ENCODE results near the gene DNAH8. TPM values are rescaled to one million over a fixed set of nuclear protein-coding genes. Genes with fewer than 3 reads are reported as not detected.

The DNAH8 gene
- total RNA-seq, 1 experiment from 2014 or later = not detected

- ChIA-PET RAD21 (ENCODE audit: low non-redundant PET in 1 of 2, low total read pairs in 2 of 2, uncharacterized antibody in 2 of 2, unreplicated experiment in 2 of 2) (no interaction called here), CTCF (interaction anchor here (2.2 kb wide), 1 partner anchor 9 kb away, joined by 11 read pairs; no protein-coding TSS in a partner anchor), POLR2A (no interaction called here)
- ATAC-seq (no peak), DNase-seq (ENCODE audit: low read depth, low spot score) (no peak)
- TF ChIP-seq EGR1 (IDR thresholded peaks at IDR 0.05; ENCODE audit: low read depth) (no peak), POLR2A (IDR thresholded peaks at IDR 0.05; ENCODE audit: borderline replicate concordance, extremely low read depth, insufficient read depth, insufficient read length) (no peak), POLR2AphosphoS5 (IDR thresholded peaks at IDR 0.05; ENCODE audit: low read depth, low read length) (no peak), CBX3 (IDR thresholded peaks at IDR 0.05; ENCODE audit: low read depth) (no peak), TCF7L2 (IDR thresholded peaks at IDR 0.05; ENCODE audit: borderline replicate concordance, extremely low read depth, insufficient read depth, insufficient read length) (no peak), JUND (IDR thresholded peaks at IDR 0.05) (no peak), YY1 (IDR thresholded peaks at IDR 0.05; ENCODE audit: extremely low read depth, insufficient replicate concordance, low read depth, low read length) (no peak), SIN3A (IDR thresholded peaks at IDR 0.05; ENCODE audit: low read depth) (no peak), ZFX (IDR thresholded peaks at IDR 0.05) (no peak), REST (IDR thresholded peaks at IDR 0.05; ENCODE audit: low read depth) (no peak), FOSL1 (IDR thresholded peaks at IDR 0.05; ENCODE audit: low read depth) (no peak), ELF1 (IDR thresholded peaks at IDR 0.05; ENCODE audit: borderline replicate concordance, low read depth) (no peak), RAD21 (IDR thresholded peaks at IDR 0.05; ENCODE audit: low read depth) (no peak), EZH2phosphoT487 (IDR thresholded peaks at IDR 0.05; ENCODE audit: borderline replicate concordance) (no peak)
- TF ChIP-seq, protein P1, sequence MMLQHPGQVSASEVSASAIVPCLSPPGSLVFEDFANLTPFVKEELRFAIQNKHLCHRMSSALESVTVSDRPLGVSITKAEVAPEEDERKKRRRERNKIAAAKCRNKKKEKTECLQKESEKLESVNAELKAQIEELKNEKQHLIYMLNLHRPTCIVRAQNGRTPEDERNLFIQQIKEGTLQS (IDR thresholded peaks at IDR 0.05) = no peak
- TF ChIP-seq, protein P2, sequence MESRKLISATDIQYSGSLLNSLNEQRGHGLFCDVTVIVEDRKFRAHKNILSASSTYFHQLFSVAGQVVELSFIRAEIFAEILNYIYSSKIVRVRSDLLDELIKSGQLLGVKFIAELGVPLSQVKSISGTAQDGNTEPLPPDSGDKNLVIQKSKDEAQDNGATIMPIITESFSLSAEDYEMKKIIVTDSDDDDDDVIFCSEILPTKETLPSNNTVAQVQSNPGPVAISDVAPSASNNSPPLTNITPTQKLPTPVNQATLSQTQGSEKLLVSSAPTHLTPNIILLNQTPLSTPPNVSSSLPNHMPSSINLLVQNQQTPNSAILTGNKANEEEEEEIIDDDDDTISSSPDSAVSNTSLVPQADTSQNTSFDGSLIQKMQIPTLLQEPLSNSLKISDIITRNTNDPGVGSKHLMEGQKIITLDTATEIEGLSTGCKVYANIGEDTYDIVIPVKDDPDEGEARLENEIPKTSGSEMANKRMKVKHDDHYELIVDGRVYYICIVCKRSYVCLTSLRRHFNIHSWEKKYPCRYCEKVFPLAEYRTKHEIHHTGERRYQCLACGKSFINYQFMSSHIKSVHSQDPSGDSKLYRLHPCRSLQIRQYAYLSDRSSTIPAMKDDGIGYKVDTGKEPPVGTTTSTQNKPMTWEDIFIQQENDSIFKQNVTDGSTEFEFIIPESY (IDR thresholded peaks at IDR 0.05; ENCODE audit: extremely low read depth, insufficient replicate concordance, low read length) = no peak
- Histone ChIP-seq H3K79me2 (ENCODE audit: insufficient read depth, low read length) (no peaks in the 10 kb centered on the region), H3K4me2 (ENCODE audit: low read length) (no peak overlapping the region), H3K9me2 (ENCODE audit: insufficient read depth) (no peaks in the 10 kb centered on the region), H3K9ac (ENCODE audit: low read length) (no peak overlapping the region), H3K4me1 (ENCODE audit: control insufficient read depth in 1 of 2, insufficient read depth in 2 of 2, low read length in 2 of 2) (no peaks in the 10 kb centered on the region), H3K27me3 (ENCODE audit: insufficient read depth, low read length) (0 out of 2 replicates have a peak, but pooled peaks cover 5% of the 10 kb centered on the region), H3K9me3 (ENCODE audit: control insufficient read depth in 1 of 2, insufficient read depth in 1 of 2, low read depth in 1 of 2, low read length in 2 of 2) (no peaks in the 10 kb centered on the region), H3K27ac (ENCODE audit: low read depth, low read length) (no peak overlapping the region), H4K20me1 (ENCODE audit: insufficient read depth) (no peaks in the 10 kb centered on the region), H2AFZ (ENCODE audit: low read depth, low read length, poor library complexity, severe bottlenecking) (no peak overlapping the region), H3K36me3 (ENCODE audit: control insufficient read depth in 1 of 2, insufficient read depth in 2 of 2, low read length in 2 of 2) (no peaks in the 10 kb centered on the region), H3K4me3 (replicated peaks in 1 of 2; ENCODE audit: low read depth in 1 of 2, low read length in 2 of 2) (no peak overlapping the region)
- intact Hi-C loops (cut with micrococcal nuclease) = no loop called here
- no TSS peak for BruUV-seq (replicated peaks)
Measured at GRCh38 chr6:38782616-38783015, 67.5 kb downstream of the DNAH8 start.
